ENCODE measurements around the gene MLN.

MLN gene

GRCh38 chr6:33813990-33814985 lies 10.5 kb upstream of the MLN start:
- DNase-seq, result no peak

GRCh38 chr6:33813246-33813904 lies 9.6 kb upstream of the MLN start:
- DNase-seq, result no peak

GRCh38 chr6:33812669-33813068 lies 8.9 kb upstream of the MLN start:
- peak in 1 of 2 experiments; percentile 33 for DNase-seq

- no peak for DNase-seq
Measured at GRCh38 chr6:33809594-33809993, 5.8 kb upstream of the MLN start.

GRCh38 chr6:33808641-33809180 lies 4.9 kb upstream of the MLN start:
- DNase-seq, result peak in 1 of 2 experiments; percentile 62

- DNase-seq, result no peak
Measured at GRCh38 chr6:33807606-33808005, 3.8 kb upstream of the MLN start.

- DNase-seq, result no peak
Measured at GRCh38 chr6:33806841-33807240, 3.0 kb upstream of the MLN start.

GRCh38 chr6:33802186-33802958 lies 1.4 kb downstream of the MLN start:
- DNase-seq, result no peak

- DNase-seq, result no peak
Measured at GRCh38 chr6:33801611-33802010, 2.2 kb downstream of the MLN start.

- no peak for DNase-seq
Measured at GRCh38 chr6:33800248-33800969, 3.4 kb downstream of the MLN start.

- DNase-seq, result no peak
Measured at GRCh38 chr6:33799454-33800113, 4.2 kb downstream of the MLN start.

GRCh38 chr6:33798343-33798848 lies 5.4 kb downstream of the MLN start:
- DNase-seq, result no peak

- DNase-seq, result no peak
Measured at GRCh38 chr6:33797626-33798342, 6.0 kb downstream of the MLN start.

GRCh38 chr6:33794910-33795623 lies 8.7 kb downstream of the MLN start:
- no peak for DNase-seq

GRCh38 chr6:33792981-33793380 lies 10.8 kb downstream of the MLN start:
- no peak for DNase-seq

- no peak for DNase-seq
Measured at GRCh38 chr6:33791620-33792019, 12.2 kb downstream of the MLN start.

GRCh38 chr6:33790910-33791309 lies 12.9 kb downstream of the MLN start:
- no peak for DNase-seq

GRCh38 chr6:33790379-33790778 lies 13.4 kb downstream of the MLN start:
- DNase-seq, result no peak

GRCh38 chr6:33789550-33789895 lies 14.3 kb downstream of the MLN start:
- DNase-seq, result no peak
